Small intestine (tissue), 7 donors: ENCODE data around the gene SALL1. TPM values are rescaled to one million over a fixed set of nuclear protein-coding genes. Genes with fewer than 3 reads are reported as not detected.
A peak's percentile ranks its signal among the peaks of the same experiment; 100 is the strongest.

Source experiments
- DNase-seq, 2 donors: peaks; one replicate each; pipeline versions ENCODE4 v3.0.0 to v3.0.0-alpha.2; 2013
- FAIRE-seq: peaks from 2 replicates; lab custom pipeline; 2012; peaks lifted over from hg19 to GRCh38; lab: Jason Lieb, UNC
- H3K27ac ChIP-seq, 3 donors: one replicate each; pipeline ENCODE4 v1.5.1; 2013; ENCODE audit warnings: low read length in 2 of 3, mild to moderate bottlenecking in 2 of 3, control low read depth in 1 of 3, inconsistent platforms in 1 of 3, low read depth in 1 of 3, moderate library complexity in 1 of 3
- H3K27me3 ChIP-seq, 3 donors: one replicate each; pipeline ENCODE4 v1.6.1; 2013; ENCODE audit warnings: low read length in 3 of 3, inconsistent platforms in 1 of 3; ENCODE audit not compliant: control insufficient read depth in 3 of 3, insufficient read depth in 3 of 3
- H3K36me3 ChIP-seq, 3 donors: one replicate each; pipeline ENCODE4 v1.6.1; 2013; ENCODE audit warnings: low read length in 3 of 3, inconsistent platforms in 1 of 3, low read depth in 1 of 3, mild to moderate bottlenecking in 1 of 3, moderate library complexity in 1 of 3; ENCODE audit not compliant: control insufficient read depth in 3 of 3, insufficient read depth in 2 of 3
- H3K4me1 ChIP-seq, 3 donors: one replicate each; pipeline ENCODE4 v1.6.1; 2013; ENCODE audit warnings: low read length in 2 of 3, inconsistent platforms in 1 of 3, low read depth in 1 of 3, mild to moderate bottlenecking in 1 of 3, moderate library complexity in 1 of 3; ENCODE audit not compliant: control insufficient read depth in 3 of 3, insufficient read depth in 2 of 3
- H3K4me3 ChIP-seq, 3 donors: one replicate each; pipeline ENCODE4 v1.5.1; 2013; ENCODE audit warnings: low read length in 3 of 3, control low read depth in 1 of 3, inconsistent platforms in 1 of 3, low read depth in 1 of 3, mild to moderate bottlenecking in 1 of 3, moderate library complexity in 1 of 3
- H3K9me3 ChIP-seq, 2 donors: one replicate each; pipeline ENCODE4 v1.6.1; 2013; ENCODE audit warnings: low read depth in 1 of 2, low read length in 1 of 2; ENCODE audit not compliant: control insufficient read depth in 2 of 2, insufficient read depth in 1 of 2
- WGBS, 3 donors: extraction: QIAGEN DNeasy Blood & Tissue Kit; methylation state at CpG; one replicate each; pipeline ENCODE4 v1.1.7; 2013; 5-methylcytosine and 5-hydroxymethylcytosine counted together
- polyA plus RNA-seq, 4 donors: library from polyadenylated mRNA; stranded (reverse) in 3 of 4; unstranded in 1 of 4; fragments of 200-250 nt in 3 of 4; fragments of 120-200 nt in 1 of 4; gene quantifications; one replicate each; pipeline versions ENCODE4 v1.2.1 to v1.2.3, GENCODE V29; 2013
- donor health status: healthy with polysubstance abuse.
- donor health status: control.
- donor health status: control.
- donor health status: Bipolar disorder and iron deficiency.
- donor health status: healthy.

Gene SALL1
- polyA plus RNA-seq, 4 donors = 0.27 to 4.5 (median 0.39) TPM; not detected in 1

DNA sequence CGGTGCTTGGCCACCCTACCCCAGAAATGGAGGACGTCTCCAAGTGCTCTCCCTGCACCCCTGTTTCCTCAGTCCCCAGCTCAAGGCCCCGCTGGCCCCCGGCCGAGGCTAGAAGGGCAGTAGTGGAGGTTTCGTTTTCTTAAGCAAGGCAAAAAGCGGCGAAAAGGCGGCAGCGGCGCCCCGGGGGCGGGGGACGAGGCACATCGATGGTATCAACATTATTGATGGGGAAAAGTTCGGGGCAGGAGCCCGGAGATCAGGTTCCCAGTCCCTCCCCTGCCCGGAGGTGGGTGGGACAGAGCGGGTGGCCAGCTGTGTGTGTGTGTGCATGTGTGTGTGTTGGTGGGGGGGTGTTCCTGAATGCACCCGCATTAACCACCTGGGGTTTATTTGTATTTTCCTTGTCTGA, 4.1 kb upstream of the SALL1 start:
- H3K4me3 ChIP-seq = peak overlapping the region in 1 of 3 donors; percentile 13
- H3K27ac ChIP-seq = peak overlapping the region in 2 of 3 donors; percentile 33 to 73
- no peaks in the 10 kb centered on the region for H3K4me1 ChIP-seq
- peak in 1 of 2 donors; percentile 33 for DNase-seq
- peaks cover 28 to 77% (median 41%) of the 10 kb centered on the region in 3 donors for H3K27me3 ChIP-seq
- 1 to 4% (median 3%) methylated on average over 20 of the region's 20 CpGs for WGBS, 3 donors
- FAIRE-seq = no peak
- no peaks in the 10 kb centered on the region for H3K9me3 ChIP-seq
- no peaks in the 10 kb centered on the region for H3K36me3 ChIP-seq

DNA sequence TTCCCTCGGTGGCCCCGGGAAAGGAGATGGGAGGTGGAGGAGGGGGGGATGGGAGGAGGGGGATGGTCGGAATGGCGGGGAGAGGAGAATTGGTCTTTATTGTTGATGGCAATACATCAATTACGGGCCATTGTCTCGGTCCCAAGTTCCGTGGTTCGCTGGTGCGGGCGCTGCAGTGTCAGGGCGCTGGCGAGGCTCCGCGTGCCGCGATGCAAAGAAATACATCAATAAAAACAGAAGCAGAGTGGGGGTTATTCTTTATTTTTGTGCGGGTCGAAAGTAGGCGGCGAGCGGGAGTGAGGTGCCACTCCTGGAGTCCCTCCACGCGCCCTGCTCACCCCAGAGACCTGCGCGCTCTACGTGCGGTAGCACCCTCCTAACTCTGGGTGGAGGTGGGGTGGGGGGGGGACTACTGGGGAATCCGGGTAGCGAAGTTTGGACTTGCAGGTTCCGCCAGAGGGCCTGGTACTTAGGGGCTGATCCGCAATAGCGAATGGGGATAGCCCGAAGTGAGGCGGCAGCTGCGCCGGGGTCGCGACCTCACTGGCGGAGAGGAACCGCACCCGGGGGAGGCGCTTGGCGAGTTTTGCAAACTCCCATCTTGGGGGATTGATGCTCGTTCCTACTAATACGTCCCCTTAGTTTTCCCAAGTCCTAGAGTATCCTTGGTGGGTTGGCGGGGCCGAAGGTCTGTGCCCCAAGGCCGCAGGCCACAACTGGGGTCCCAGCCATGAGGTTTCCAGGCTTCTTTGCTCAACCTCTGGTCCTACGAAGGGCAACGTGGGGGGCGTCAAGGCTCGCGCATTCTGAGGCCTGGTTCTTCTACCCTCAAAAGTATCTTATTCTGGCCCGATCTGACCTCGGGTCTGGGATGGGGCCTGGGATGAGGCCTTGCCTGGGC, 3.5 kb upstream of the SALL1 start:
- Histone ChIP-seq H3K9me3 (no peaks in the 10 kb centered on the region), H3K27me3 (peaks cover 29 to 83% (median 43%) of the 10 kb centered on the region in 3 donors), H3K4me1 (no peaks in the 10 kb centered on the region), H3K4me3 (peak overlapping the region in 1 of 3 donors; percentile 13), H3K27ac (peak overlapping the region in 2 of 3 donors; percentile 33 to 73), H3K36me3 (no peaks in the 10 kb centered on the region)
- FAIRE-seq = no peak
- DNase-seq = peak in 1 of 2 donors; percentile 16
- 17 to 24% (median 20%) methylated on average over 53 to 55 of the region's 55 CpGs for WGBS, 3 donors

DNA sequence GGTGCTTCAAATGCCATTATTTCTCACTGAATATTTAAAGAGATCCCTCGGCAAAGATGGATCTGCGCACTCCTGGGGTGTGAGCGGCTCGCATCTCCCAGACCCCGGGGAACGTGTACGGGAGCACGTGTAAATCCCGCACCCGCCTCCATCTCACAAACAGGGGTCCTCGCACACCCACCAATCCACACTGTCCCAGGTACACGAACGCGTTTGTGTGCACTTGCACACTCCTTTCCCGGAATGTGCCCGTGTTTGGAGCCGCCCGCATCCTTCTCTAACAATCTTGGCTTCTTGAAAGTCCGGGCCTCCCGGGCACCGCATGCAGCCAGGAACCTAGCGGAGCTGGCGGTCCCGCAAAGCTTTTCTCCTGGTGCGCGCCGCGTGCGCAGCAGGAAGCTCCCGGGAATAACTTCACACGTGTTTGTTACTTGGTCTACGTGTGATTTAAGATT, 2.5 kb upstream of the SALL1 start:
- Histone ChIP-seq H3K4me1 (no peaks in the 10 kb centered on the region), H3K36me3 (no peaks in the 10 kb centered on the region), H3K27ac (peak overlapping the region in 2 of 3 donors; percentile 17 to 55), H3K27me3 (peaks cover 29 to 83% (median 47%) of the 10 kb centered on the region in 3 donors), H3K9me3 (no peaks in the 10 kb centered on the region), H3K4me3 (no peak overlapping the region)
- no peak for FAIRE-seq
- WGBS, 3 donors = 13 to 17% (median 13%) methylated on average over 32 of the region's 32 CpGs
- peak in 1 of 2 donors; percentile 26 for DNase-seq

DNA sequence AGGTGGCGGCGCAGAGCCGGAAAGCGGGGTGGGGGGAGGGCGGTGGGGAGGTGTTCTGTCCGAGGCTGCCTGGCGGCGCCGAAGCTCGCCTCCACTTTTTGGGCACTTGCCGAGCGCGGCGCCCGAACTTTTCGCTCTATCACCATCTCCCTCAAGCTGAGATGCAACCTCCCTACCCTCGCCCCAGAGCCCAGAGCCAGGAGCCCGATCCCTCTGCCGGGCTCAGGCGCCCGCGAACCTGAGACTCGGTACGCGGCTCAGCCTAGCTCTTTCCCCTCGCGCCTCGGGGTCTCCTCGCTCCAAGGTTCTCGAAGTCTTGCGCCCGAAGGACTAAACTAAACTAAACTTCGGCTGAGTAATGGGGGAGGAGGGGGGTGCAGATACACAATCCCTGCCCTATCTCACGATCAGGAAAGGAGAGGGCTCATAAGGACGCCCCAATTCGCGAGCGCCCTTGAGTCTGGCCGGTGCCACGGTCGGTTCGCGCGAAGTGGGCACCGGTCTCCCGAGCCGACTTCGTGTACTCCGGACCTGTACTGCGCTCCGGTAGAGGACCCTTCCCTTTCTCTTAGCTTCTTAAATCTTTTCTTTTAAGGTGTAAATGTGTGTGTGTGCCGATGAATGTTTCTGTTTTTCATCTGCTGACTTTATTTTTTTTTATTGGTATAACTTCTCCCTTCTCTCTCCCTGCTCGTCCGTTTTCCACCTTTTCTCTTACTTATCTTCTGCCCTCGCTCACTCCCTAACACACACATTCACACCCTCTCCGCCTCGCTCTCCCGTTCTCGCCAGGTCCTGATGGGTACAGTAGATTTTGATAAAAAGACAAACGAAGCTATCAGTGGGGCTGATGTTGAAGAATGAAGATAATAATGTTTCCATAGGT, 1.9 kb upstream of the SALL1 start:
- 5 to 10% (median 7%) methylated on average over 53 to 60 of the region's 60 CpGs for WGBS, 3 donors
- Histone ChIP-seq H3K27me3 (peaks cover 29 to 84% (median 47%) of the 10 kb centered on the region in 3 donors), H3K27ac (peak overlapping the region in 2 of 3 donors; percentile 55 to 65)

DNA sequence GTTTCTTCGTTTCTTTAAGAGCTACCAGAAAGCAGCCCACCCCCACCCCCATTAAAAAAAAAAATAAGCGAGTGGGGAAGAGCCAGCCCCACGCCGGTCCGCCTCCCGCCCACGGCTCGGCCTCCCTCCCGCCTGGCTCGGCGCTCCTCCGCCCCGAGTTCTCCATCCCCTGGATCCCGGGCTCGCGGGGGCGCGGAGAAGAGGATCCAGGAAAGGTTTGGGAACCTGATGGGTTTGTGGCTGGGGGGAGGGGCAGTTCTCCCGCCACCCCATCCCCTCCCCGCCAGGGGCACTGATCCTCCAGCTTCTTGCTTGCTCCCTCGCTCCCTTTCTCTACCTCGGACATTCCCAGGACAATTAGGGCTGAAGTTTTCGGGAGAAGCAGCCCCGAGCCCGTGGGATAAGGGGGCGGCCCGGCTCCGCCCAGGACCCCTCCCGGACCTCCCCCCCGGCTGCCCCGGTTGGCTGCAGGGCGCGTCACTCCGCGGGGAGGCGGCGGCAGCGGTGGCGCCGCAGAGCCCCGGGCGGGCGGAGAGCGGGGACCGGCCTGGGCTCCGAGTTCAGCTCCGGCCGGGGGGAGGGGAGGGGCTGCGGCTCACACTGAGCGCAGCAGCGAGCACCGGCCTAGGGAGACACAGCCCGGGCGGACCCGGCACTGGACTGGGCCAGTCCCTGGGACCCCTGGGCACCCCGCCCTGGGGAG, 1.0 kb upstream of the SALL1 start:
- Histone ChIP-seq H3K4me3 (peak overlapping the region; percentile 23 to 36 (median 24)), H3K9me3 (no peaks in the 10 kb centered on the region), H3K27me3 (peaks cover 29 to 78% (median 44%) of the 10 kb centered on the region in 3 donors), H3K4me1 (no peaks in the 10 kb centered on the region), H3K27ac (peak overlapping the region in 2 of 3 donors; percentile 55 to 65), H3K36me3 (no peaks in the 10 kb centered on the region)
- peak in 1 of 2 donors; percentile 61 for DNase-seq
- no peak for FAIRE-seq
- 1 to 4% (median 3%) methylated on average over 35 to 56 of the region's 56 CpGs for WGBS, 3 donors

More for the DNA sequence above, 1.9 kb upstream of the SALL1 start:
- H3K36me3 ChIP-seq = no peaks in the 10 kb centered on the region
- H3K9me3 ChIP-seq = no peaks in the 10 kb centered on the region
- FAIRE-seq = no peak
- no peaks in the 10 kb centered on the region for H3K4me1 ChIP-seq
- peak in 1 of 2 donors; percentile 37 for DNase-seq
- H3K4me3 ChIP-seq = peak overlapping the region; percentile 23 to 36 (median 24)

DNA sequence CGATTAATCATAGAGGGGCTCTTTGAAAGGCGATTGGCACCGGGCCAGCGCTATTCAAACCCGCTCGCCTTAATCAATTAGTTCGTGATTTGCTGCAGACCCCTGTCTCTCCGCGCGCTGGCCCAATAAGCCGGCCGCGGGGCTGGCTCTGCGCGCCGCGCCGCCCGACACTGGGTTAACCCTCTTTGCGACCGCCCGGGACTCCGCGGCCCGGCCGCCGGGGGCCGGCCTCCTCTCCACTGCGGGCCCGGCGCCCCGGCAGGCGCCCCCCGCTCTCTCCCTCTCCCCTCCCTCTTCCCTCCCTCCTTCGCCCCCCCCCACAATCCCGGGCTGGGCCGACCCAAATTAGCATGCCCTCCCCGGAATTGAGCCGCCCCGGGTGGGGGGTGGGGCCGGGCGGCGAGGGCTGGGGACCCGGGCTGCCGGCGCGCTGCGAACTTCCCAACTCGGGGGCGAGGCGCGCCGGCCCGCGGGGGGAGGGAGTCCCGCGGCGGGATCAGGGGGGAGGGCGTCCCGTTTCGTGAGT, 428 bp upstream of the SALL1 start:
- 1 to 5% (median 4%) methylated on average over 31 to 60 of the region's 61 CpGs for WGBS, 3 donors

DNA sequence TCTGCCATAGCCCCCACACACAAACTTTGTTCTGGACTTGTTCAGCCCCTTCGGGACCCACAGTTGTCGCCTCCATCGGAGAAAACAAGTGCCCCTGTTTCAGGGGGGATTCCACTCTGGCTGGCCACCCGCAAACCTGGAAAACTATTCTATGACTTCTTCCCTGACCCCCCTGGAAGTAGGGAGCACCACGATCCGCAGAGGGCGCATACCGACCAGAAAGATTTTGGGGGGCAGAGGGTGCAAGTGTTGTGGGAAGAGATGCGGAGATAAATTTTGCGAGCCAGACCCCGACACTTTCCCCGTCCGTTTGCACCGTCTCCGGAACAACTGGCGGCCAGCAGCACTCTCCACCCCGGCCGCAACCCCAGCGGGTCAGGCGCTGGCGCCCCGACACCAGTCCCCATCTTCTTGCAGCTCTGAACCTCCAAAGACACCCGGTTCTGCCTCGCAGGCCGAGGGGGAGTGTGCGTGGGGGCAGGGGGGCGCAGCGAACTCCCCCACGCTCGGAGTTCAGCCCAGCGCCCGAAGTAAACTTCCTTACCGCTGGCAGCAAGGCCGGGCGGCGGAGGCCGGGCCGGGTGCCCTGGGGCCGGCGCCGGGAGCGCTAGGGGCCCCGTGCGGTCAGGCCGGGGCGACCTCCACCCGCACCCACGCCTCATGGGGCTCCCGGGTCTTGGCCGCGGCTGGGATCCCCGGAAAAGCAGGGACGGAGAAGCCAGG, 744 bp downstream of the SALL1 start:
- Histone ChIP-seq H3K4me3 (peak overlapping the region; percentile 25 to 48 (median 36)), H3K9me3 (no peaks in the 10 kb centered on the region), H3K36me3 (no peaks in the 10 kb centered on the region), H3K27me3 (peaks cover 29 to 71% (median 34%) of the 10 kb centered on the region in 3 donors), H3K27ac (peak overlapping the region; percentile 17 to 78 (median 55)), H3K4me1 (no peaks in the 10 kb centered on the region)
- DNase-seq = peak in 1 of 2 donors; percentile 32
- no peak for FAIRE-seq
- 4 to 5% (median 4%) methylated on average over 49 to 53 of the region's 53 CpGs for WGBS, 3 donors

More for the DNA sequence above, 428 bp upstream of the SALL1 start:
- H3K4me3 ChIP-seq = peak overlapping the region in 2 of 3 donors; percentile 13 to 32
- DNase-seq (peak in 1 of 2 donors; percentile 53), FAIRE-seq (no peak)
- H3K4me1 ChIP-seq = no peaks in the 10 kb centered on the region
- peaks cover 29 to 77% (median 40%) of the 10 kb centered on the region in 3 donors for H3K27me3 ChIP-seq
- H3K9me3 ChIP-seq = no peaks in the 10 kb centered on the region
- peak overlapping the region in 2 of 3 donors; percentile 27 to 51 for H3K27ac ChIP-seq
- H3K36me3 ChIP-seq = no peaks in the 10 kb centered on the region
